GM18499 (cell line): ENCODE results near the gene SH3GL1.

Experiments
- ATAC-seq: cut with Tn5 transposase; IDR thresholded peaks from one replicate; pipeline ENCODE4 v1.9.1; 2021; ENCODE audit warnings: moderate number of reproducible peaks; ENCODE audit not compliant: insufficient read depth, unreplicated experiment

SH3GL1 gene

GRCh38 chr19:4326215-4326836 lies 74.0 kb downstream of the SH3GL1 start:
- no peak for ATAC-seq

- no peak for ATAC-seq
These were observed 76.1 kb downstream of the SH3GL1 start for GRCh38 chr19:4324228-4324627.

GRCh38 chr19:4323692-4324091 lies 76.7 kb downstream of the SH3GL1 start:
- ATAC-seq, result no peak

GRCh38 chr19:4322942-4323665 lies 77.2 kb downstream of the SH3GL1 start:
- no peak for ATAC-seq

GRCh38 chr19:4320419-4320818 lies 79.9 kb downstream of the SH3GL1 start:
- ATAC-seq, result no peak

- ATAC-seq, result no peak
These were observed 81.2 kb downstream of the SH3GL1 start for GRCh38 chr19:4319067-4319718.

GRCh38 chr19:4318460-4318859 lies 81.9 kb downstream of the SH3GL1 start:
- no peak for ATAC-seq

- ATAC-seq, result no peak
These were observed 83.4 kb downstream of the SH3GL1 start for GRCh38 chr19:4316956-4317355.

GRCh38 chr19:4313847-4314490 lies 86.4 kb downstream of the SH3GL1 start:
- no peak for ATAC-seq
